HUDEP-2 (cell line): ENCODE data around the gene PTPRT.

ENCODE experiments used
- DNase-seq, 76 experiments: peaks; one replicate each; lab custom pipeline; 2025; ENCODE audit not compliant: unreplicated experiment in 76 of 76; lab: John Stamatoyannopoulos, UW

PTPRT gene

GRCh38 chr20:43189554-43190331 lies at the start of gene PTPRT:
TSS of gene PTPRT (minus strand) at chr20:43189906. CDS start at chr20:43189733, 173 bp downstream.
- no peak for DNase-seq

GRCh38 chr20:43238833-43239232 lies 49.1 kb upstream of the PTPRT start:
- DNase-seq, result peak in 7 of 76 experiments; percentile 1 to 53 (median 9)

GRCh38 chr20:43238266-43238665 lies 48.6 kb upstream of the PTPRT start:
- no peak for DNase-seq

- DNase-seq, result no peak
Observed at GRCh38 chr20:43237651-43238168, 48.0 kb upstream of the PTPRT start.

- no peak for DNase-seq
Observed at GRCh38 chr20:43235998-43236397, 46.3 kb upstream of the PTPRT start.

GRCh38 chr20:43231829-43232228 lies 42.1 kb upstream of the PTPRT start:
- no peak for DNase-seq

GRCh38 chr20:43229696-43230095 lies 40.0 kb upstream of the PTPRT start:
- DNase-seq, result no peak

- DNase-seq, result no peak
Observed at GRCh38 chr20:43220612-43221011, 30.9 kb upstream of the PTPRT start.

GRCh38 chr20:43210901-43211300 lies 21.2 kb upstream of the PTPRT start:
- DNase-seq, result no peak

GRCh38 chr20:43209831-43210230 lies 20.1 kb upstream of the PTPRT start:
- no peak for DNase-seq

GRCh38 chr20:43205699-43206098 lies 16.0 kb upstream of the PTPRT start:
- DNase-seq, result no peak

GRCh38 chr20:43202100-43202499 lies 12.4 kb upstream of the PTPRT start:
- DNase-seq, result no peak

GRCh38 chr20:43198607-43199006 lies 8.9 kb upstream of the PTPRT start:
- no peak for DNase-seq

GRCh38 chr20:43196243-43196642 lies 6.5 kb upstream of the PTPRT start:
- no peak for DNase-seq

GRCh38 chr20:43194137-43194536 lies 4.4 kb upstream of the PTPRT start:
- no peak for DNase-seq

- DNase-seq, result no peak
Observed at GRCh38 chr20:43193443-43193842, 3.7 kb upstream of the PTPRT start.

GRCh38 chr20:43191946-43192863 lies 2.5 kb upstream of the PTPRT start:
- DNase-seq, result peak in 30 of 76 experiments; percentile 1 to 38 (median 11)

GRCh38 chr20:43191143-43191542 lies 1.4 kb upstream of the PTPRT start:
- no peak for DNase-seq

- no peak for DNase-seq
Observed at GRCh38 chr20:43190332-43190953, 737 bp upstream of the PTPRT start.

GRCh38 chr20:43188861-43189553 lies 699 bp downstream of the PTPRT start:
- DNase-seq, result no peak
